Measurements from ENCODE around the gene BSX.

The BSX gene

GRCh38 chr11:122954455-122954854 is 27.2 kb downstream of the BSX start:
- no peak for DNase-seq

- no peak for DNase-seq
Observed at GRCh38 chr11:122951211-122951610, 30.4 kb downstream of the BSX start.

GRCh38 chr11:122938557-122938956 is 43.1 kb downstream of the BSX start:
- DNase-seq: no peak

GRCh38 chr11:122937983-122938382 is 43.7 kb downstream of the BSX start:
- no peak for DNase-seq

GRCh38 chr11:122933416-122933815 is 48.2 kb downstream of the BSX start:
- DNase-seq: no peak

- DNase-seq: no peak
Observed at GRCh38 chr11:122931510-122931909, 50.1 kb downstream of the BSX start.
